Colonic mucosa (tissue), 4 donors: Measurements from ENCODE around the gene ESD. TPM values are rescaled to one million over a fixed set of nuclear protein-coding genes. Genes with fewer than 3 reads are reported as not detected.

Experiments
- DNase-seq: peaks from one replicate; pipeline ENCODE4 v3.0.0-alpha.2; 2020
- H3K27ac ChIP-seq: fragments of 200-600 bp; one replicate; pipeline ENCODE4 v1.8.0; 2021
- H3K27me3 ChIP-seq: fragments of 200-600 bp; one replicate; pipeline ENCODE4 v1.8.0; 2021
- H3K36me3 ChIP-seq: fragments of 200-600 bp; one replicate; pipeline ENCODE4 v1.8.0; 2021
- H3K4me1 ChIP-seq: fragments of 200-600 bp; one replicate; pipeline ENCODE4 v1.8.0; 2021; ENCODE audit warnings: mild to moderate bottlenecking
- H3K4me3 ChIP-seq: fragments of 200-600 bp; one replicate; pipeline ENCODE4 v1.8.0; 2021
- H3K9ac ChIP-seq, 2 donors: one replicate each; pipeline ENCODE4 v1.7.0; 2013; ENCODE audit warnings: control low read depth in 2 of 2, low read depth in 2 of 2, low read length in 2 of 2
- H3K9me3 ChIP-seq: fragments of 200-600 bp; one replicate; pipeline ENCODE4 v1.8.0; 2021
- CTCF ChIP-seq: fragments of 200-600 bp; IDR thresholded peaks from one replicate; pipeline ENCODE4 v1.8.0; 2022; ENCODE audit warnings: antibody characterized with exemption, mild to moderate bottlenecking
- intact Hi-C: fragments of 100-400 bp; cut with DNase I; formaldehyde crosslinking; loops from one replicate; pipeline ENCODE4 v1.14.1; 2022
- total RNA-seq, 2 donors: library from RNA; stranded (reverse); fragmentation: NEBNext Ultra II Directional in 1 of 2; extraction: Animal tissue kit (Norgen Biotek cat#: 25700) in 1 of 2; gene quantifications; one replicate each; pipeline ENCODE4 v1.2.1, GENCODE V29; 2021
- donor health status: healthy.
- donor health status: DM: no; HTN: no; CAD: no.
- donor health status: DM: no; HTN: no; CAD: no.

The ESD gene
- total RNA-seq, 2 donors from 2014 or later, result 100 to 122 TPM

DNA sequence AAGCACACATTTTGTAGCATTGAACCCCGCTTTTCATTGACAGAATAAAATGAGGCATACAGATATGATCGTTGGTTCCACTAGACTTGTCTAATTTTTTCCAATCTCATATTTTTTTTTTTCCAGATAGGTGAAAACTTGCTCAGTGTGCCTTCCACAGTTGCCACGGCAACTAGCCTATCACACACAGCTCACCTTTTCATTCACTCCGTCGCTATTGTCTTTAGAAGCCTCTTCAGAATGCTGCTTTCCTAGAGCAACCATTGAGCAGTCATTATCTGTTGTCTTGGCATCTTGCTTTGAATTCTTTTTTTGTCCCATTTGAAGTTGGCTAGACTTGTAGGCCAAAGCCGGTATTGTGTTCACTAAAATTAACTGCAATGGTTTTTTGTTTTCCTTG lies 37.7 kb upstream of the ESD start:
- Histone ChIP-seq H3K9ac (no peak overlapping the region), H3K27me3 (no peaks in the 10 kb centered on the region), H3K9me3 (no peaks in the 10 kb centered on the region), H3K4me1 (no peaks in the 10 kb centered on the region), H3K4me3 (no peak overlapping the region), H3K27ac (no peak overlapping the region), H3K36me3 (no peaks in the 10 kb centered on the region)
- intact Hi-C loops, result loop anchor here (5.0 to 10.0 kb wide), 2 partner anchors 140 to 938 kb away; no protein-coding TSS in a partner anchor
- DNase-seq, result no peak
- TF ChIP-seq CTCF, result no peak

DNA sequence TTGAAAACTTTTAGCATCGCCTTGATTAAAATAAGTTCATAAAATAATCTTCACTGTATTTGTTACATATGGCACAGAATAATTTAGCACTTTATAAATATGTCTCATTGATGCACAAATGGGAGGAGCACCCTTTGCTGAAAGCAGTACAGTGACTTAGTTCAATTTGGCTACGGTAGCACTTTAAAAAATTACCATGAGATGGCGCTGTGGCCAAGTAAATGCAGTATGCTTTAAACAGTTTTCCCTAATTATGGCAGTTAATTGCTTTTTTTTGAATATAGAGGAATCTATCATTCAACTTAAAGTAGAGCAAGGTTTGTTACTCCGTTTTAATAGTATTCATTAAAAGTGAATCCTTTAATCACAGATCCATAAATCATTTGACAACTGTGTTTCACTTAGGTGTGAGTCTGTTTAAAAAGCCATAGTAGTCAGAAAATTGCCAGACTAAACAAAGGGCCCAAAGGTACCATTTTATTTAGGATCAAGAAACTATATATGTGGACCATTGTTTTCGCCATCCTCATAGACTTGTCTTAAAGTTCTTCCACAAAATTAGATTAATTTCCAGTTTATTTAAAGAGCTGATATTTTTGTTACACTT lies 34.7 kb upstream of the ESD start:
- TF ChIP-seq CTCF, result peak; percentile 68
- H3K9ac ChIP-seq, result no peak overlapping the region
- H3K4me1 ChIP-seq, result no peaks in the 10 kb centered on the region
- H3K27me3 ChIP-seq, result no peaks in the 10 kb centered on the region
- intact Hi-C loops, result loop anchor here (5.0 to 10.0 kb wide), 2 partner anchors 143 to 941 kb away; no protein-coding TSS in a partner anchor
- no peaks in the 10 kb centered on the region for H3K9me3 ChIP-seq
- H3K36me3 ChIP-seq, result no peaks in the 10 kb centered on the region
- DNase-seq, result peak; percentile 48
- no peak overlapping the region for H3K27ac ChIP-seq
- no peak overlapping the region for H3K4me3 ChIP-seq

DNA sequence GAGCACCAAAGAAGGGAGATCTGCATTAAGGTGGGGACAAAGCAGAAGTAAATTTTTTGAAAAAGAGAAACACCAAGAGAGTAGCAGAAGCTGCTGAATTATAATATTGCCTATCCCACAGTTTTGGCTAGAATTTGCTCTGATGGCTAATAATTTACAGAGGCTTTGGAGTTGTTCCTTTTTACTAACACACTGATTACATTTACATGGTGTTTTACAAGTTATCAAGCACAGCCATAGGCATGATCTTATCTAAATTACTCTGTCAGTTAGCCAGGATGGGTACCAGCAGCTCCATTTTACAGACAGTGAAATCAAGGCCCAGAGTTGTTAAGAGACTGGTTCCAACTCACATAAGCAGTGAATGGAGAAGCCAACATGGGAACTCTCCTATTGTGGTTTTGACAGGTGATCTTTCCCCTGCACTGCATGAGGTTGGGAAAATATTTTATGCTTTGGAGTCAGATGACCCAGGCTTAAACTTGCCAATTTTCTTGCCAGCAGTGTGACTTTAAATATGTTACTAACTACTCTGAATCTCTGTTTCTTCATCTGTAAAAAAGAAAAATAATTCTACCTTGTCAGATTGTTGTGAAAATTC lies 33.5 kb upstream of the ESD start:
- Histone ChIP-seq H3K27me3 (no peaks in the 10 kb centered on the region), H3K9me3 (no peaks in the 10 kb centered on the region), H3K4me1 (no peaks in the 10 kb centered on the region), H3K9ac (no peak overlapping the region), H3K27ac (no peak overlapping the region), H3K36me3 (no peaks in the 10 kb centered on the region), H3K4me3 (no peak overlapping the region)
- no peak for TF ChIP-seq CTCF
- intact Hi-C loops, result loop anchor here (5.0 to 10.0 kb wide), 2 partner anchors 144 to 942 kb away; no protein-coding TSS in a partner anchor
- no peak for DNase-seq

- H3K36me3 ChIP-seq, result no peaks in the 10 kb centered on the region
- H3K9ac ChIP-seq, result no peak overlapping the region
- no peaks in the 10 kb centered on the region for H3K4me1 ChIP-seq
- H3K27ac ChIP-seq, result no peak overlapping the region
- H3K27me3 ChIP-seq, result no peaks in the 10 kb centered on the region
- TF ChIP-seq CTCF, result no peak
- no peak overlapping the region for H3K4me3 ChIP-seq
- intact Hi-C loops, result no loop called here
- no peaks in the 10 kb centered on the region for H3K9me3 ChIP-seq
- no peak for DNase-seq
Observed at GRCh38 chr13:46822551-46822950, 25.6 kb upstream of the ESD start.

DNA sequence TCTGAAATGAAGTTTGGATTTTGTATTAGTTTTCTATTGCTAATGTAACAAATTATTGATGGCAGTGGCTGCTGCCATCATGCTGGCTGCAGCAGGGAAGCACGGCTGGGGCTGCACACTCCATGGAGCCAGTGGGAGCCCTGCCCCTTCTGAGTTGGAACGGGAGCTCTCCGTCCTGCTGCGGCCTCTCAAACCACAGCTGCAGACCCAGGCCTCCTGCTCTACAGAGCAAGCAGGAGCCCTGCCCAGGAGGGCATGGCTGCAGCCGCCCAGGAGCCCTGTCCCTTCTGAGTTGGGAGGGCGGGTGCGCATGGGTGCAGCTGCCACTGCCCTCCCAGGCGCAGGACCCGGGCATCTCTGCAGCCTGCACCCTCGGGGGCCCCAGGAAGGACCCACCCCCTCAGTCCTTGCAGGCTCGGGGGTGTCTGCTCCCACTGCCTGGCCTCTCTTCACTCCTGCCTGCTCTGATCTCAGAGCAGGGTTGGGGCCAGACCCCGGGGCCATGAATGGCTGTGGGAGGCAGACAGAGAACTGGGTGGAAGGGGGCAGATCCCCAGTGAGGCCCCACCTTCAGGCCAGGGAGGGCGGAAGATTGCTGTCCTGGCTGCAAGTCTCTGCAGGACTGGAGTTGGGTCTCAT lies 21.0 kb upstream of the ESD start:
- H3K4me3 ChIP-seq, result no peak overlapping the region
- H3K27me3 ChIP-seq, result no peaks in the 10 kb centered on the region
- intact Hi-C loops, result no loop called here
- no peak overlapping the region for H3K9ac ChIP-seq
- no peak overlapping the region for H3K27ac ChIP-seq
- no peak for DNase-seq
- H3K9me3 ChIP-seq, result no peaks in the 10 kb centered on the region
- no peaks in the 10 kb centered on the region for H3K36me3 ChIP-seq
- TF ChIP-seq CTCF, result no peak
- H3K4me1 ChIP-seq, result no peaks in the 10 kb centered on the region
